NK-92 (cell line): ENCODE results near the gene EXOSC2.

Experiments
- DNase-seq: peaks from one replicate; lab custom pipeline; 2025; ENCODE audit not compliant: unreplicated experiment; lab: John Stamatoyannopoulos, UW

Gene EXOSC2

GRCh38 chr9:130696139-130696650 lies 2.6 kb downstream of the EXOSC2 start:
- DNase-seq, result no peak

- DNase-seq, result no peak
Measured at GRCh38 chr9:130696996-130697395, 3.4 kb downstream of the EXOSC2 start.

- DNase-seq, result no peak
Measured at GRCh38 chr9:130698514-130698913, 4.9 kb downstream of the EXOSC2 start.

- no peak for DNase-seq
Measured at GRCh38 chr9:130699047-130699446, 5.5 kb downstream of the EXOSC2 start.

GRCh38 chr9:130701059-130702022 lies 7.8 kb downstream of the EXOSC2 start:
- no peak for DNase-seq

GRCh38 chr9:130703501-130703900 lies 9.9 kb downstream of the EXOSC2 start:
- DNase-seq, result no peak

- DNase-seq, result no peak
Measured at GRCh38 chr9:130707225-130707976, 13.8 kb downstream of the EXOSC2 start.

- no peak for DNase-seq
Measured at GRCh38 chr9:130710822-130711352, 17.3 kb downstream of the EXOSC2 start.

GRCh38 chr9:130711469-130711868 lies 17.9 kb downstream of the EXOSC2 start:
- DNase-seq, result no peak

GRCh38 chr9:130712564-130713285 lies 19.1 kb downstream of the EXOSC2 start:
- peak; percentile 75 for DNase-seq

GRCh38 chr9:130713286-130713960 lies 19.8 kb downstream of the EXOSC2 start:
- DNase-seq, result no peak

- no peak for DNase-seq
Measured at GRCh38 chr9:130714586-130715110, 21.1 kb downstream of the EXOSC2 start.

GRCh38 chr9:130715270-130715669 lies 21.7 kb downstream of the EXOSC2 start:
- DNase-seq, result no peak

- no peak for DNase-seq
Measured at GRCh38 chr9:130718562-130718961, 25.0 kb downstream of the EXOSC2 start.

- no peak for DNase-seq
Measured at GRCh38 chr9:130720762-130721161, 27.2 kb downstream of the EXOSC2 start.

GRCh38 chr9:130728721-130729120 lies 35.1 kb downstream of the EXOSC2 start:
- DNase-seq, result no peak

GRCh38 chr9:130729145-130729544 lies 35.6 kb downstream of the EXOSC2 start:
- DNase-seq, result no peak

- DNase-seq, result no peak
Measured at GRCh38 chr9:130731355-130731754, 37.8 kb downstream of the EXOSC2 start.

- no peak for DNase-seq
Measured at GRCh38 chr9:130732136-130732535, 38.6 kb downstream of the EXOSC2 start.

- DNase-seq, result no peak
Measured at GRCh38 chr9:130732793-130733221, 39.2 kb downstream of the EXOSC2 start.
